ENCODE results near the gene ZNF778. TPM values are rescaled to one million over a fixed set of nuclear protein-coding genes. Genes with fewer than 3 reads are reported as not detected.
A peak's percentile ranks its signal among the peaks of the same experiment; 100 is the strongest.
"Not testable (repeated sequence)": the region's sequence is repeated elsewhere in the genome, so short reads cannot be mapped to it uniquely, and the experiment has no call there.

ZNF778 gene
- total RNA-seq, 2 experiments from 2014 or later, result 4.9 to 7.4 TPM

DNA sequence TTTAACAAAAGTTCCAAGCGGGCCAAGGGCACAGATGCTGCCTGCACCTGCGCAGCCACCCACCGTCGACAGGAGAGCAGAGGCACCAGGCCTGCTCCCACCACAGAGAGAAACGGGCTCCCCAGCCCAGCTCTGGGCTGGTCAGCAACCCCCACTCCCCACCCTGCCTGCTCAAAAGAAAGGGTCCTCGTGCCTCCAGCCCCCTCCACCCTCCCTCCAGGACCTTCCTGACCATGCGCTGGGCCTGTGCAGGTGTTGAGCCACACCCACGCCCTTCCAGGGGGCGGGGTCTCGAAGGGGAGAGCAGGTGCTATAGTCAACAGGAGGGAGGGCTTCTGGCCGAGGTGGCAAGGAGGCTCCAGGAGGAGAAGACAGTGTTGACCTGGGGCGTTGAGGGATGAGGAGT is 25.3 kb downstream of the ZNF778 start:
- ChIA-PET POLR2A (no interaction called here), CTCF (no interaction called here)
- H3K27me3 Mint-ChIP-seq (ENCODE audit: low read depth), result no peaks in the 10 kb centered on the region
- peaks cover 26% of the 10 kb centered on the region for H3K4me1 Mint-ChIP-seq (ENCODE audit: low read depth)
- H3K4me3 Mint-ChIP-seq, result peak overlapping the region; percentile 36
- no peak for DNase-seq
- H3K9me3 Mint-ChIP-seq (ENCODE audit: insufficient read depth), result no peaks in the 10 kb centered on the region
- H3K36me3 Mint-ChIP-seq (ENCODE audit: low read depth), result no peaks in the 10 kb centered on the region
- no peak for ATAC-seq
- H3K27ac Mint-ChIP-seq, result no peak overlapping the region

DNA sequence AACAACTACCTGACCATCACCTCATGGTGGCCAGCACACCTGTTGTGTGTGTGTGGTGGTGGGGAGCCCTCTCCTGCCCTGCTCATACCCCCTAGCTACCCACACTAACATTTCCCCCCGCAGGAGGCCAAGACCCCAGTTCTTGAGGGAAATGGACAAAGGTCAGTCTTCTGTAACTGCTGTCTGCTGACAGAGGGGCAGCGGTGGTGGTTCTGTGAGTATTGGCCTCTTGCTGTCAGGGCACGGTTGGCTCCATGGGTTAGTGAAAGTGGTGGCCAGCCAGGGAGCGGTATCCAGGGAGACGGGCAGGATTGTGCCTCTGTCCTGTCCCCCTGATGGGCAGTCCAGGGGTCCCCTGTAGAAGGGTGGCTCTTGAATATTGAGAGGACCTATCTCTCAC is 26.2 kb downstream of the ZNF778 start:
- H3K9me3 Mint-ChIP-seq (ENCODE audit: insufficient read depth), result no peaks in the 10 kb centered on the region
- CTCF ChIA-PET, result no interaction called here
- ATAC-seq, result no peak

DNA sequence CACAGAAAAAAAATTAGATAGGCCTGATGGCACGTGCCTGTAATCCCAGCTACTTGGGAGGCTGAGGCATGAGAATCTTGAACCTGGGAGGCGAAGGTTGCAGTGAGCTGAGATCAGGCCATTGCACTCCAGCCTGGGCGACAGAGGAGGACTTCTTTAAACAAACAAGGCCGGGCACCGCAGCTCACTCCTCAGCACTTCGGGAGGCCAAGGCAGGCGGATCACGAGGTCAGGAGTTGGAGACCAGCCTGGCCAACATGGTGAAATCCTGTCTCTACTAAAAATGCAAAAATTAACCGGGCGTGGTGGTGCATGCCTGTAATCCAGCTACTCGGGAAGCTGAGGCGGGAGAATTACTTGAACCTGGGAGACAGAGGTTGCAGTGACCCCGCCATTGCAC is 26.8 kb downstream of the ZNF778 start:
- H3K4me1 Mint-ChIP-seq (ENCODE audit: low read depth), result peaks cover 26% of the 10 kb centered on the region
- CTCF ChIA-PET; H3K36me3 Mint-ChIP-seq (ENCODE audit: low read depth); H3K27ac Mint-ChIP-seq; H3K27me3 Mint-ChIP-seq (ENCODE audit: low read depth); H3K4me3 Mint-ChIP-seq; ATAC-seq; DNase-seq; POLR2A ChIA-PET; H3K9me3 Mint-ChIP-seq (ENCODE audit: insufficient read depth): not testable (repeated sequence)

More for the DNA sequence above, 26.2 kb downstream of the ZNF778 start:
- Mint-ChIP-seq H3K4me1 (ENCODE audit: low read depth) (peaks cover 26% of the 10 kb centered on the region), H3K27me3 (ENCODE audit: low read depth) (no peaks in the 10 kb centered on the region), H3K36me3 (ENCODE audit: low read depth) (no peaks in the 10 kb centered on the region), H3K4me3 (peak overlapping the region; percentile 4), H3K27ac (no peak overlapping the region)
- POLR2A ChIA-PET, result no interaction called here
- no peak for DNase-seq

DNA sequence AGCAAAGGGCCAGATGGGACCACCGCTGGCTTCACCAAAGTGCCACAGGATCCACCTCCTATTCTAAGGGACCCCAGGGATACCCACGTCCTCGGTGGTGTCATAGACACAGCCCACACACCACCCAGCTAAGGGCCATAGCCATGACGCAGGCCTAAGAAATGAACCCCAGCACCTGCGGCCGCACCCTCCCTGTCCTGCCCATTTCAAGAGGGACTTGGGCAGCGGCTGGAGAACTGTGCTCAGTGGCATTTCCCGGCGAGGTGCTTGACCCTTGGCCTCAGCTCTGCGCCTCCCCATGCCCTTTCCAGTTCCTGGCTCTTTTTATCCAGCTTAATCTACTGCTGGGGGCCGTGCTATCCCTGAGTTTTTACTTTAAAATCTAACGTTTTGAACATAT is 27.3 kb downstream of the ZNF778 start:
- no peak for ATAC-seq
- Mint-ChIP-seq H3K27ac (no peak overlapping the region), H3K4me3 (no peak overlapping the region), H3K4me1 (ENCODE audit: low read depth) (peaks cover 25% of the 10 kb centered on the region), H3K27me3 (ENCODE audit: low read depth) (no peaks in the 10 kb centered on the region), H3K36me3 (ENCODE audit: low read depth) (peaks cover 2% of the 10 kb centered on the region), H3K9me3 (ENCODE audit: insufficient read depth) (peaks cover under 1% of the 10 kb centered on the region)
- DNase-seq, result no peak
- ChIA-PET POLR2A (no interaction called here), CTCF (no interaction called here)

DNA sequence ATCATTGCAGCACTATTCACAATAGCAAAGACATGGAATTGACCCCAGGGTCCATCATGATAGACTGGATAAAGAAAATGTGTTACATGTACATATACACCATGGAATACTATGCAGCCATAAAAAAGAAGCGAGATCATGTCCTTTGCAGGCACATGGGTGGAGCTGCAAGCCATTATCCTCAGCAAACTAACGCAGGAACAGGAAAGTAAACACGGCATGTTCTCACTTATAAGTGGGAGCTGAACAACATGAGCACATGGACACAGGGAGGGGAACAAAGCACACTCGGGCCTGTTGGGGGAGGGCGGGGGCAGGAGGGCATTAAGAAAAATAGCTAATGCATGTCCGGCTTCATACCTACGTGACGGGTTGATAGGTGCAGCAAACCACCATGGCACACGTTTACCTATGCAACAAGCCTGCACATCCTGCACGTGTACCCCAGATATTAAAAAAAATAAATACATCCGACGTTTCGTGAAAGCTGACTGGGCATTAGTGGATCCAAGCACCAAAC is 28.9 kb downstream of the ZNF778 start:
- Mint-ChIP-seq H3K4me3 (peak overlapping the region; percentile 57), H3K36me3 (ENCODE audit: low read depth) (peaks cover 5% of the 10 kb centered on the region), H3K9me3 (ENCODE audit: insufficient read depth) (peaks cover 4% of the 10 kb centered on the region), H3K27ac (no peak overlapping the region), H3K27me3 (ENCODE audit: low read depth) (peaks cover 2% of the 10 kb centered on the region), H3K4me1 (ENCODE audit: low read depth) (peaks cover 19% of the 10 kb centered on the region)
- DNase-seq (no peak), ATAC-seq (no peak)
- POLR2A ChIA-PET, result interaction anchor here (0.7 to 1.5 kb wide), 2 partner anchors 29 to 67 kb away, joined by 3 to 7 read pairs; partner anchors contain the start of gene ZNF778
- CTCF ChIA-PET, result interaction anchor here (0.8 kb wide), 1 partner anchor 42 kb away, joined by 3 read pairs; no protein-coding TSS in a partner anchor

DNA sequence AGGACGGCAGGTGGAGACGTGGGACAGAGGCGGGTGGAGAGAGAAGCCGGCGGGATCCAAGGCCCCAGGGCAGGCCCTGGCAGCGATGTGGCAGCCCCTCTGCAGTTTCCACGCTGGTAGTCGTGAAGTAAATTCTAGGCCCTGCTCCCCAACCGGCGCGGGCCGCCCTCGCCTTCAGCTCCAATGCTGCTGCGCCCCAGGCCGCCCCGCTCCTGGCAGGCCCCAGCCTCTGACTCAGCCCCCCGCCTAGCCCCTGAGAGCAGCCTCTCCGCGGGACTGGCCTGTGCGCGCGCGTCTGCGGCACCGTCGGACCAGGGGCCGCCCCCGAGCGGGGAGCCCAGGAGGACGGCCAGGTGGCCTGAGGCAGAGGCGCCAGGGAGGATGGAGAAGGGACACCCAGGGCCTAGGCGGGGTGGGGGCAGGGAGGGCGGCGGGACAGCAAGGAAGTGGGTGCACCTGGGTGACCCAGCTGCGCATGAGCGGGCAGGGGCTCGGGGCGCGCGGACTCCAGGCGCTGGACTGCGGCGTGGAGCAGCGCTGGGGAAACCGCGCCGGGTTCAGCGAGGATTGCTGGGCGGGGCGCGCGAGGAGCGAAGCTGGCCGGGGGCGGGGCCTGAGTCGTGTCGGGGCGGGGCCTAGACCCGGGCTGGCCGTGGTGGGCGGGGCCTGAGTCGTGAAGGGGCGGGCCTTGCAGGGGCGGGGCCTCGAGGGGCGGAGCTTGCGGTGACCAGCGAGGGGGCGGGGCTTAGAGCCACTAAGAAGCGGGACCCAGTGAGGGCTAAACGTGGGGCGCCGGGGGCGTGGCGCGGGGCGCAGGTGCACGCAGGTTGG is 29.6 kb downstream of the ZNF778 start:
- Mint-ChIP-seq H3K27ac (peak overlapping the region; percentile 57), H3K4me1 (ENCODE audit: low read depth) (peaks cover 15% of the 10 kb centered on the region), H3K27me3 (ENCODE audit: low read depth) (peaks cover 2% of the 10 kb centered on the region), H3K36me3 (ENCODE audit: low read depth) (peaks cover 5% of the 10 kb centered on the region), H3K4me3 (peak overlapping the region; percentile 67), H3K9me3 (ENCODE audit: insufficient read depth) (peaks cover 4% of the 10 kb centered on the region)
- POLR2A ChIA-PET, result interaction anchor here (0.6 to 1.5 kb wide), 6 partner anchors 14 to 262 kb away, joined by 3 to 7 read pairs (median 3); partner anchors contain the start of gene ZNF778
- DNase-seq, result peak; percentile 96
- CTCF ChIA-PET, result interaction anchor here (0.7 to 1.0 kb wide), 4 partner anchors 13 to 310 kb away, joined by 3 to 4 read pairs (median 4); no protein-coding TSS in a partner anchor
- ATAC-seq, result peak; percentile 91

DNA sequence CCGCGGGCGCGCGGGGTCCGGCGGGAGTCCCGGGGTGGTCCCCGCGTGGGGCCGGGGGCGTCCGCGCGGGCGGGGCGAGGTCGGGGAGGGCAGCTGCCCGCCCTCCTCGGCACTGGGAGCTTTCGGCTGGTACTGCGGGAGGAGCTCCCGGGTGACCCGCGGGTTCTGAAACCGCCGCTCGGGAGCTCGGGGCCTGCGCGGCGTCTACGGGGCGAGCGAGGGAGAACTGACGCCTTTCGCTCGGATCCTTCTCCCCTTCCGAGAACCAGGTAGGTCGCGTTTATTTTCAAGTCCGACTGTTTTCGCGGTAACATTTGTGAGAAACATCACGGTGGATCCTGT is 30.2 kb downstream of the ZNF778 start:
- H3K4me3 Mint-ChIP-seq, result peak overlapping the region; percentile 73
- not testable (repeated sequence) for H3K9me3 Mint-ChIP-seq (ENCODE audit: insufficient read depth); H3K36me3 Mint-ChIP-seq (ENCODE audit: low read depth); DNase-seq; H3K27ac Mint-ChIP-seq; H3K27me3 Mint-ChIP-seq (ENCODE audit: low read depth); ATAC-seq
- ChIA-PET POLR2A (interaction anchor here (0.9 to 1.5 kb wide), 4 partner anchors 13 to 261 kb away, joined by 3 to 7 read pairs (median 3); partner anchors contain the start of gene ZNF778), CTCF (interaction anchor here (0.7 to 1.0 kb wide), 3 partner anchors 12 to 310 kb away, joined by 3 to 4 read pairs (median 4); no protein-coding TSS in a partner anchor)
- peaks cover 15% of the 10 kb centered on the region for H3K4me1 Mint-ChIP-seq (ENCODE audit: low read depth)

DNA sequence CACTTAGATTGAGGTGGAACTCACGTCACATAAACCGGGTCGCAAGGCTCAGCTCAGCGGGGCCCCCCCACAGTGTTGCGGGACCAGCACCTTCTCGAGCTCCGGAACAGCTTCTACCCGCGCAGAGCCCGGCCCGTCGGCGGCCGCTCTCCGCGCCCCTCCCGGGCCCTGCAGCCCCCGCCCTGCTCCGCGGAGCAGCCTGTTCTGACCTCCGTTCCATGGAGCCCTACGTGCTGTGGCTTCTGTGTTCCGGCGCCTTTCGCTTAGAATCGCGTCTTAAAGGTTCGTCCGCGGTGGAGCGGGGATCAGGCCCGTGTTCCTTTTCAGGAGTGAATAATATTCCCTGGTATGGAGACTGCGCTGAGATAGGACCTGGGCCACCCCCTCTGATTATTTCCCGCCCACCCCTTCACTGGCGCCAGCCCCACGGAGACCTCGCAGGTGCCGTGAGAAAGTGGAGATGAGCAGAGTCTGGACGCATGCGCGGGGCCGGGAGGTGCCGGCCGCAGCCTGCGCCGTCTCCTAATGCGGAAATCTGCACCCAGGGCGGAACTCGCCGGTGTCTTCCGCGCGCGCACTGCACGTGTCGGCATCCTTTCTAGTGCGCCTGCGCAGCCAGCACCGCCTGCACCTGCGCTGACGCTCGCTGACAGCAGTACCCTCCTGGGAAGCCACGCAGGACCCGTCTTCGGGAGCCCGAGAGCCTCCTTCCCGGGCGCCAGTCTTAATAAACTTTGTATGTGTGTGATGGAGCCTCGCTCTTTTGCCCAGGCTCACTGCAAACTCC is 30.9 kb downstream of the ZNF778 start:
- POLR2A ChIA-PET, result interaction anchor here (0.9 to 1.5 kb wide), 3 partner anchors 13 to 260 kb away, joined by 3 to 7 read pairs (median 3); partner anchors contain the start of gene ZNF778

DNA sequence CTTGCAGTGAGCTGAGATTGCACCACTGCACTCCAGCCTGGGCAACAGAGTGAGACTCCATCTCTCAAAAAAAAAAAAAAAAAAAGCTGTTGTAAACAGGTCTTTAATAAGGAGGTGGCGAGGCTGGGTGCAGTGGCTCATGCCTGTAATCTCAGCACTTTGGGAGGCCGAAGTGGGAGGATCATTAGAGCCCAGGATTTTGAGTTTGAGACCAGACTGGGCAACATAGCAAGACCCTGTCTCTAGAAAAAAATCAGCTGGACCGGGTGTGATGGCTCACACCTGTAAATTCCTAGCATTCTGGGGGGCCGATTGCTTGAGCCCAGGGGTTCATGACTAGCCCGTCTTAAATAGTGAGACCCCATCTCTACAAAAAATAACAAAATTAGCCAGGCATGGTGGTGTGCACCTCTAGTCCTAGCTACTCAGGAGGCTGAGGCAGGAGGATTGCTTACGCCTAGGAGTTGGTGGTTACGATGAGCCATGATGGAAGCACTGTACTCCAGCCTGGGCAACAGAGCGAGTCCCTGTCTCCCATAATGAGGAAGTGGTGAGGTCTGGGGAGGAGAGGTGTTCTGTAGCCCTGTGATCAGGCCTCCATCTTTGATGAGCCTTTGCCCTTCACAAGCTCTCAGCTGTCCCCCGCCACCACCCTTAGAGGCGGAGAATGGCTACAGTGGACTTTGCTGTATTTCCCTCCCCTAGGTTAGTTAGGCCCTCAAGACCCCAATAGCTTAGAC is 36.2 kb downstream of the ZNF778 start:
- ATAC-seq, result no peak
- peaks cover 19% of the 10 kb centered on the region for H3K4me1 Mint-ChIP-seq (ENCODE audit: low read depth)
- H3K27ac Mint-ChIP-seq, result no peak overlapping the region
- H3K36me3 Mint-ChIP-seq (ENCODE audit: low read depth), result peaks cover 5% of the 10 kb centered on the region
- DNase-seq, result no peak
- H3K9me3 Mint-ChIP-seq (ENCODE audit: insufficient read depth), result peaks cover 4% of the 10 kb centered on the region
- ChIA-PET CTCF (interaction anchor here (0.6 kb wide), 1 partner anchor 142 kb away, joined by 3 read pairs; no protein-coding TSS in a partner anchor), POLR2A (interaction anchor here (1.2 to 1.3 kb wide), 2 partner anchors 9 to 12 kb away, joined by 3 read pairs; no protein-coding TSS in a partner anchor)
- H3K4me3 Mint-ChIP-seq, result no peak overlapping the region
- H3K27me3 Mint-ChIP-seq (ENCODE audit: low read depth), result peaks cover 23% of the 10 kb centered on the region

More for the DNA sequence above, 30.9 kb downstream of the ZNF778 start:
- ATAC-seq, result no peak
- H3K36me3 Mint-ChIP-seq (ENCODE audit: low read depth), result peaks cover 5% of the 10 kb centered on the region
- H3K9me3 Mint-ChIP-seq (ENCODE audit: insufficient read depth), result peaks cover 4% of the 10 kb centered on the region
- H3K4me3 Mint-ChIP-seq, result peak overlapping the region; percentile 73
- DNase-seq, result no peak
- peaks cover 10% of the 10 kb centered on the region for H3K4me1 Mint-ChIP-seq (ENCODE audit: low read depth)
- peaks cover 2% of the 10 kb centered on the region for H3K27me3 Mint-ChIP-seq (ENCODE audit: low read depth)
- CTCF ChIA-PET, result no interaction called here
- H3K27ac Mint-ChIP-seq, result no peak overlapping the region

DNA sequence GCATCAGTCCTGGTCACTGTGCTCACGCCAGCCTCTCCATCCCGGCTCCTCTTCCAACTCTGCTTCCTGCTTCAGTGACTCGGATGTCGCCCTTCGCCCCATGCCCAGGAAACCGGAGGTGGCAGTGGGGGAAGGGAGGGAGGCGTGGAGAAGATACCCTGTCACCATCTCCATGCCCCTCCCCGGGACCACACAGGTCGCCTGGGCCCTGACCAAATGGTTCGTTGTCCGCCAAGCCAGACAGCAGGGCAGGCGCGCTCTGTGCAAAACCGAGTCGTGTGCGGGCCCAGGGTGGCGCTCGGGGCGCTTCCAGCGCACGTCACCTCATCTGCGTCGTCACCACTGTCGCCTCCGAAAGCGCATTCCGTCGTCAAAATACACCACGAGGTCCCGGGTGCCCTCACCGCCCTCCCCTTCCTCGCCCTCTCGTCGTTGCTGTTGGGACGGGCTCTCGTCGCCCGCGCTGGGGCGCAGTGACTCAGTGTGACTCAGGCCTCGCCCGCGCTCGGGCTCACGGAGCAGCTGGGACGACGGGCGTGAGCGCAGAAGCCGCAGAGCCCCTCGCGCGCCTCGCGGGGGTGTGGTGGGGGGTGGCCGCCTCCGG is 39.2 kb downstream of the ZNF778 start:
- ChIA-PET CTCF (no interaction called here), POLR2A (no interaction called here)
- Mint-ChIP-seq H3K36me3 (ENCODE audit: low read depth) (no peaks in the 10 kb centered on the region), H3K9me3 (ENCODE audit: insufficient read depth) (no peaks in the 10 kb centered on the region), H3K4me1 (ENCODE audit: low read depth) (peaks cover 23% of the 10 kb centered on the region), H3K27me3 (ENCODE audit: low read depth) (peaks cover 21% of the 10 kb centered on the region), H3K4me3 (peak overlapping the region; percentile 39), H3K27ac (no peak overlapping the region)
- peak; percentile 75 for DNase-seq
- ATAC-seq, result peak; percentile 88

DNA sequence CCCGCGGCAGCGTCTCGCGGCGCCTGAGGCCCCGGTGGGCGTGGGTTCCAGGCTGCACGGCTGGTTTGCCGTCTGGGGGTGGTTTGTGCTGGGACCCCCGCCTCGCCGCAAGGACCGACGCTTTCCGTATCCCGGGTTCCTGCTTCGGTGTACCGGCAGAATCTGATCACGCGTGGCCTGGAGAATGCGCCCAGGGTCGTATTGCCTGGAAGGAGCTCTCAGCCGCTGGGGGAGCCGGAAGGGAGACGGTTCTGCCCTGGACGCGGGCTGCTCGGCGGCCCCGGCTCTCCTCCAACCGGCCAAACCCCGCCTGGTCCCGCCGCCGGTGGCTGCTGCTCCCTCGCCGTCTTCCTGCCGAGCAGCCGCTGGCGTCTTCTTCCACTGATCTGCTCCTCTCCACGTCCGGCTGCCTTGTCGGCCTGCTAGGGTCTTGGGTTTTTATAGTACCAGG is 39.8 kb downstream of the ZNF778 start:
- Mint-ChIP-seq H3K4me1 (ENCODE audit: low read depth) (peaks cover 23% of the 10 kb centered on the region), H3K27ac (no peak overlapping the region), H3K4me3 (peak overlapping the region; percentile 58), H3K27me3 (ENCODE audit: low read depth) (peaks cover 21% of the 10 kb centered on the region), H3K36me3 (ENCODE audit: low read depth) (no peaks in the 10 kb centered on the region), H3K9me3 (ENCODE audit: insufficient read depth) (no peaks in the 10 kb centered on the region)
- ChIA-PET CTCF (no interaction called here), POLR2A (no interaction called here)
- ATAC-seq (peak; percentile 45), DNase-seq (peak; percentile 33)
